Endothelial cell of umbilical vein (primary cell): Measurements from ENCODE around the gene SCAF8. TPM values are rescaled to one million over a fixed set of nuclear protein-coding genes. Genes with fewer than 3 reads are reported as not detected.

Experiments used
- BruUV-seq: library from RNA; stranded (reverse); fragments of 400-500 nt; replicated peaks from 2 replicates; lab custom pipeline; 2021; lab: Mats Ljungman, UMichigan
- CTCF ChIA-PET: fragments of 300-600, 350-600 bp; sonication (Branson Sonifier 250); formaldehyde crosslinking; loops from one replicate; lab custom pipeline; 2021; ENCODE audit warnings: antibody characterized with exemption, inconsistent platforms; lab: Charles Lee
- POLR2A ChIA-PET: fragments of 300-600, 350-600 bp; sonication (Branson Sonifier 250); formaldehyde crosslinking; loops from one replicate; lab custom pipeline; 2021; ENCODE audit warnings: antibody characterized with exemption, inconsistent platforms; lab: Charles Lee
- DNase-seq: peaks from one replicate; pipeline ENCODE4 v3.0.0-alpha.2; 2011; ENCODE audit warnings: low read depth, low spot score
- FAIRE-seq: peaks from 2 replicates; lab custom pipeline; 2011; peaks lifted over from hg19 to GRCh38; lab: Jason Lieb, UNC
- H2AFZ ChIP-seq: 2 replicates; pipeline ENCODE4 v1.6.0; 2012; ENCODE audit warnings: low read depth, low read length, control low read depth, inconsistent platforms
- H3K27ac ChIP-seq: 2 replicates; pipeline ENCODE4 v1.5.1; 2011; ENCODE audit warnings: low read depth, mild to moderate bottlenecking, control low read depth, low read length, moderate library complexity; ENCODE audit not compliant: insufficient read depth
- H3K27me3 ChIP-seq, 2 experiments: 2 replicates each; pipeline versions ENCODE4 v1.6.0 to v1.6.1; 2011; ENCODE audit warnings: low read length in 2 of 2, mixed read lengths in 1 of 2; ENCODE audit not compliant: control insufficient read depth in 2 of 2, insufficient read depth in 2 of 2
- H3K36me3 ChIP-seq, 2 experiments: 2 replicates in 1 of 2; 3 replicates in 1 of 2; pipeline ENCODE4 v1.5.1; 2011; ENCODE audit warnings: low read length in 2 of 2, mild to moderate bottlenecking in 1 of 2, moderate library complexity in 1 of 2; ENCODE audit not compliant: control insufficient read depth in 2 of 2, insufficient read depth in 2 of 2; ENCODE audit errors: extremely low read depth in 1 of 2
- H3K4me1 ChIP-seq: 3 replicates; pipeline ENCODE4 v1.5.1; 2011; ENCODE audit warnings: mild to moderate bottlenecking, low read length; ENCODE audit not compliant: control insufficient read depth, insufficient read depth; ENCODE audit errors: extremely low read depth
- H3K4me2 ChIP-seq: 2 replicates; pipeline ENCODE4 v1.6.1; 2011; ENCODE audit warnings: low read length, control low read depth, mixed read lengths; ENCODE audit not compliant: insufficient read depth
- H3K4me3 ChIP-seq, 3 experiments: fragments of 200-600 bp in 1 of 3; sonication (generic), shearing (Covaris generic) in 1 of 3; replicated peaks in 1 of 3; 2 replicates each; pipeline ENCODE4 v1.5.1; 2011 to 2016; ENCODE audit warnings: control low read depth in 3 of 3, low read length in 3 of 3, mild to moderate bottlenecking in 2 of 3, inconsistent platforms in 1 of 3, low read depth in 1 of 3, moderate library complexity in 1 of 3; ENCODE audit not compliant: insufficient read depth in 1 of 3
- H3K79me2 ChIP-seq: 2 replicates; pipeline ENCODE4 v1.6.0; 2012; ENCODE audit warnings: low read length, inconsistent platforms; ENCODE audit not compliant: control insufficient read depth, insufficient read depth
- H3K9ac ChIP-seq: replicated peaks from 2 replicates; pipeline ENCODE3; 2011; ENCODE audit warnings: low read length, control low read depth; ENCODE audit not compliant: insufficient read depth; ENCODE audit errors: extremely low read depth
- H3K9me1 ChIP-seq: replicated peaks from 3 replicates; pipeline ENCODE4 v1.6.0; 2011; ENCODE audit warnings: mild to moderate bottlenecking, low read length; ENCODE audit not compliant: control insufficient read depth, insufficient read depth; ENCODE audit errors: extremely low read depth
- H3K9me3 ChIP-seq: replicated peaks from 2 replicates; pipeline ENCODE4 v1.5.1; 2012; ENCODE audit warnings: low read length, inconsistent platforms; ENCODE audit not compliant: control insufficient read depth, insufficient read depth
- H4K20me1 ChIP-seq: replicated peaks from 2 replicates; pipeline ENCODE3; 2011; ENCODE audit warnings: mild to moderate bottlenecking, low read length; ENCODE audit not compliant: control insufficient read depth, insufficient read depth; ENCODE audit errors: extremely low read depth
- EZH2 ChIP-seq: IDR thresholded peaks from 2 replicates; pipeline ENCODE4 v1.6.1; 2012; ENCODE audit warnings: borderline replicate concordance, low read depth, mild to moderate bottlenecking, moderate library complexity, low read length, inconsistent platforms; ENCODE audit not compliant: severe bottlenecking
- FOS ChIP-seq: IDR thresholded peaks from 2 replicates; pipeline ENCODE4 v1.6.1; 2011; ENCODE audit warnings: mild to moderate bottlenecking, low read length, moderate library complexity, borderline replicate concordance; ENCODE audit not compliant: insufficient read depth
- GATA2 ChIP-seq: IDR thresholded peaks from 2 replicates; pipeline ENCODE4 v1.7.0; 2011; ENCODE audit warnings: low read depth, mild to moderate bottlenecking, moderate library complexity, mixed read lengths, low read length; ENCODE audit not compliant: insufficient read length, insufficient read depth
- JUN ChIP-seq: IDR thresholded peaks from 2 replicates; pipeline ENCODE4 v1.6.1; 2011; ENCODE audit warnings: borderline replicate concordance, low read depth; ENCODE audit not compliant: insufficient read length, insufficient read depth
- MYC ChIP-seq: IDR thresholded peaks from one replicate; pipeline ENCODE4 v1.6.1; 2011; ENCODE audit warnings: mild to moderate bottlenecking, low read depth, low read length
- POLR2A ChIP-seq: IDR thresholded peaks from 2 replicates; pipeline ENCODE4 v1.6.1; 2012; ENCODE audit warnings: low read depth, mild to moderate bottlenecking, control low read depth, low read length
- POLR2AphosphoS5 ChIP-seq: IDR thresholded peaks from 2 replicates; pipeline ENCODE4 v1.6.1; 2012; ENCODE audit warnings: low read depth, mild to moderate bottlenecking, control low read depth, low read length, moderate library complexity; ENCODE audit not compliant: insufficient read depth
- dilution Hi-C: fragments of 300-500 bp; cut with MboI; formaldehyde crosslinking; loops from one replicate; pipeline ENCODE4 v1.15.0; 2019; ENCODE audit warnings: low sequenced_read_pairs; ENCODE audit not compliant: extremely low pct_ligation_motif_present
- intact Hi-C: fragments of 100-400 bp; cut with micrococcal nuclease; formaldehyde crosslinking; loops from one replicate; pipeline ENCODE4 v1.10.0; 2022
- polyA plus RNA-seq, 4 experiments: library from polyadenylated mRNA; depleted of rRNA in 3 of 4; stranded (reverse) in 3 of 4; unstranded in 1 of 4; fragments of >200 nt; gene quantifications; 2 replicates each; pipeline versions ENCODE4 v1.2.1 to v1.2.3, GENCODE V29; 2011 to 2012; ENCODE audit warnings: missing spikeins in 1 of 4
- total RNA-seq: library from RNA; stranded (reverse); gene quantifications from 2 replicates; pipeline ENCODE4 v1.2.3, GENCODE V29; 2021
- TF ChIP-seq, protein P1 (sequence below): IDR thresholded peaks from 2 replicates; pipeline ENCODE4 v1.6.1; 2011; ENCODE audit not compliant: insufficient read depth, insufficient read length
- TF ChIP-seq, protein P2 (sequence below), 2 donors: IDR thresholded peaks; 1 replicate in 1 of 2; 2 replicates in 1 of 2; pipeline ENCODE4 v1.5.1; 2011; ENCODE audit warnings: low read length in 2 of 2, mild to moderate bottlenecking in 2 of 2, moderate library complexity in 2 of 2, control low read depth in 1 of 2, inconsistent platforms in 1 of 2, low read depth in 1 of 2; ENCODE audit not compliant: insufficient read depth in 1 of 2; ENCODE audit errors: extremely low read depth in 1 of 2

SCAF8 gene
- total and polyA plus RNA-seq, 2 donors (not counting 3 experiments of a cell fraction or from before 2014, with no cell fraction given) = 11.7 to 37.8 TPM

DNA sequence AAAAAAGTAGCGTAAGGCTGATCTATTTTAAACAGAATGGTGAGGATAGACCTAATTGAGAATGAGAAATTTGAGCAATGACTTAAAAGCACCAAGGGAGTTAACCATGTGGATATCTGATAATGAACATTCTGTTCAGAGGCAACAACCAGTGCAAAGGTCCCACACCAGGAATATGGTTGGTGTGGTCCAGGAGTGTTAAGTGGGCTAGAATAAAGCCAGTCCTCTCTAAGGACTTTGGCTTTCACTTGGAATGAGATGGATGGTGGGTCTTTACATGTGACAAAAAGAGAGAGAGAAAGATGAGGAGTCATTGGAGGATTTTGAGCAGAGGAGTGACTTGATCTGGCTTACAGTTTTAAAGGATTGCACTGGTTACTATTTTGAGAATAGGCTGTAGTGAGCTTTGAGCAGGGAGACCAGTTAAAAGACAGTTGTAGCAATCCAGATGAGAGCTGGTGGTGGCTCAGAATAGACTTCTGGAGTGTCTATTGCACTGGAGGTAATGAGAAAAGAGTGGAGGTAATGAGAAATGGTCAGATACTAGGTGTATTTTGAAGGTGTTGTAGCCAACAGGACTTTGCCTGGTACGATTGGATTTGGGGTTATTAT, 89.8 kb downstream of the SCAF8 start:
- ChIA-PET CTCF (interaction anchor here (1.0 to 1.5 kb wide), 2 partner anchors 13 to 16 kb away, joined by 3 read pairs; no protein-coding TSS in a partner anchor), POLR2A (no interaction called here)
- dilution Hi-C loops (no loop called here), intact Hi-C loops (loop anchor here (2.0 kb wide), 1 partner anchor 44 kb away; no protein-coding TSS in a partner anchor)
- H3K9me1 ChIP-seq = no peaks in the 10 kb centered on the region
- peaks cover 13% of the 10 kb centered on the region for H3K4me1 ChIP-seq
- H3K9me3 ChIP-seq = no peaks in the 10 kb centered on the region
- H3K27me3 ChIP-seq = no peaks in the 10 kb centered on the region
- H3K27ac ChIP-seq = no peak overlapping the region
- no peaks in the 10 kb centered on the region for H4K20me1 ChIP-seq
- peaks cover 0 to 12% of the 10 kb centered on the region in 2 experiments for H3K36me3 ChIP-seq
- DNase-seq (no peak), FAIRE-seq (no peak)
- H3K4me3 ChIP-seq = no peak overlapping the region
- no peak overlapping the region for H3K9ac ChIP-seq
- TF ChIP-seq, protein P1, sequence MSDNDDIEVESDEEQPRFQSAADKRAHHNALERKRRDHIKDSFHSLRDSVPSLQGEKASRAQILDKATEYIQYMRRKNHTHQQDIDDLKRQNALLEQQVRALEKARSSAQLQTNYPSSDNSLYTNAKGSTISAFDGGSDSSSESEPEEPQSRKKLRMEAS = no peak
- TF ChIP-seq MYC = no peak
- no peak for TF ChIP-seq EZH2
- TF ChIP-seq JUN = no peak
- no peak for TF ChIP-seq GATA2
- TF ChIP-seq POLR2A = no peak
- no peak for TF ChIP-seq POLR2AphosphoS5
- TF ChIP-seq FOS = no peak
- TF ChIP-seq, protein P2, sequence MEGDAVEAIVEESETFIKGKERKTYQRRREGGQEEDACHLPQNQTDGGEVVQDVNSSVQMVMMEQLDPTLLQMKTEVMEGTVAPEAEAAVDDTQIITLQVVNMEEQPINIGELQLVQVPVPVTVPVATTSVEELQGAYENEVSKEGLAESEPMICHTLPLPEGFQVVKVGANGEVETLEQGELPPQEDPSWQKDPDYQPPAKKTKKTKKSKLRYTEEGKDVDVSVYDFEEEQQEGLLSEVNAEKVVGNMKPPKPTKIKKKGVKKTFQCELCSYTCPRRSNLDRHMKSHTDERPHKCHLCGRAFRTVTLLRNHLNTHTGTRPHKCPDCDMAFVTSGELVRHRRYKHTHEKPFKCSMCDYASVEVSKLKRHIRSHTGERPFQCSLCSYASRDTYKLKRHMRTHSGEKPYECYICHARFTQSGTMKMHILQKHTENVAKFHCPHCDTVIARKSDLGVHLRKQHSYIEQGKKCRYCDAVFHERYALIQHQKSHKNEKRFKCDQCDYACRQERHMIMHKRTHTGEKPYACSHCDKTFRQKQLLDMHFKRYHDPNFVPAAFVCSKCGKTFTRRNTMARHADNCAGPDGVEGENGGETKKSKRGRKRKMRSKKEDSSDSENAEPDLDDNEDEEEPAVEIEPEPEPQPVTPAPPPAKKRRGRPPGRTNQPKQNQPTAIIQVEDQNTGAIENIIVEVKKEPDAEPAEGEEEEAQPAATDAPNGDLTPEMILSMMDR (IDR thresholded peaks at IDR 0.05; ENCODE audit: extremely low read depth in 1 of 2, insufficient read depth in 1 of 2, low read depth in 1 of 2, low read length in 2 of 2) = no peak
- H3K79me2 ChIP-seq = peaks cover 7% of the 10 kb centered on the region
- H3K4me2 ChIP-seq = no peak overlapping the region
- no peak overlapping the region for H2AFZ ChIP-seq
- no TSS peak for BruUV-seq
